ENCODE measurements around the gene GPC6.

DNA sequence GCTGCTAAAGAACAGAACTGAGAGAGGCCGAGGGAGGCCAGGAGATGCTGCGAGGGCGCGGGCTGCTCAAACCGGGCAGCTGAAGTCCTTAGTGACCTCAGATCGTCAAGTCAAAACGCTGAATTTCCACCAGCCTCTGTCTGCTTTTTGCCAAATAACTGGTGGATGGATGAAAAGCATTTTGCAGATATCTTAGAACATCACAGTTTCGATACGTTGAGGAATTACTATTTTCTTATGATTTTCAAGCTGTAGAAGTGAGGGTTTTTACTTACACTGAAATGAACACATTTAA, 2.0 kb downstream of the GPC6 start:
- TF ChIP-seq CTCF (conservative IDR thresholded peaks at IDR 0.05; ENCODE audit: low read length) (no peak), EZH2phosphoT487 (IDR thresholded peaks at IDR 0.05; ENCODE audit: borderline replicate concordance) (no peak)
